HCT116 (cell line): ENCODE results near the gene FGF7. TPM values are rescaled to one million over a fixed set of nuclear protein-coding genes. Genes with fewer than 3 reads are reported as not detected.
"Not testable (repeated sequence)": the region's sequence is repeated elsewhere in the genome, so short reads cannot be mapped to it uniquely, and the experiment has no call there.

Experiments
- ATAC-seq: fragments of 200-7000 bp; cut with Tn5 transposase; 2 replicates; pipeline ENCODE4 v1.9.1; 2020; ENCODE audit warnings: mild to moderate bottlenecking, moderate library complexity
- BruUV-seq: library from RNA; stranded (reverse); fragments of 400-500 nt; replicated peaks from 2 replicates; lab custom pipeline; 2021; lab: Mats Ljungman, UMichigan
- CTCF ChIA-PET: fragments of 300-600 bp; sonication (Branson Sonifier 250); formaldehyde crosslinking; loops from one replicate; lab custom pipeline; 2021; ENCODE audit warnings: antibody characterized with exemption; lab: Charles Lee
- POLR2A ChIA-PET: fragments of 300-600, 350-600 bp; sonication (Branson Sonifier 250); formaldehyde crosslinking; loops from one replicate; lab custom pipeline; 2021; ENCODE audit warnings: antibody characterized with exemption; lab: Charles Lee
- RAD21 ChIA-PET, 2 experiments: fragments of 300-600 bp; sonication (Branson Sonifier 250); formaldehyde crosslinking; loops; one replicate each; lab custom pipeline; 2023; ENCODE audit warnings: low total read pairs in 2 of 2; ENCODE audit not compliant: uncharacterized antibody in 2 of 2, unreplicated experiment in 2 of 2, low non-redundant PET in 1 of 2; lab: Charles Lee
- DNase-seq: peaks from one replicate; pipeline ENCODE4 v3.0.0-alpha.2; 2010; ENCODE audit warnings: low read depth, low spot score
- H2AFZ ChIP-seq: fragments of 200-600 bp; shearing (Covaris generic), sonication (generic); 2 replicates; pipeline ENCODE4 v1.6.1; 2017; ENCODE audit warnings: low read depth, mixed run types, mixed read lengths, antibody characterized with exemption, low read length; ENCODE audit not compliant: poor library complexity, severe bottlenecking
- H3K27ac ChIP-seq: 2 replicates; pipeline ENCODE4 v1.5.1; 2012; ENCODE audit warnings: low read depth, low read length
- H3K27me3 ChIP-seq: fragments of 200-600 bp; sonication (generic); 2 replicates; pipeline ENCODE4 v1.6.1; 2016; ENCODE audit warnings: mixed run types, low read length, mixed read lengths; ENCODE audit not compliant: insufficient read depth
- H3K36me3 ChIP-seq, 2 experiments: fragments of 200-500 bp in 1 of 2; fragments of 200-600 bp in 1 of 2; sonication (Bioruptor generic) in 1 of 2; sonication (generic) in 1 of 2; 2 replicates each; pipeline versions ENCODE4 v1.5.1 to v1.6.1; 2014 to 2016; ENCODE audit warnings: low read length in 2 of 2, inconsistent platforms in 1 of 2, mixed read lengths in 1 of 2, mixed run types in 1 of 2; ENCODE audit not compliant: insufficient read depth in 2 of 2, control insufficient read depth in 1 of 2
- H3K4me1 ChIP-seq, 2 experiments: fragments of 200-600 bp in 1 of 2; sonication (generic) in 1 of 2; 2 replicates each; pipeline versions ENCODE4 v1.5.1 to v1.6.1; 2012 to 2017; ENCODE audit warnings: low read length in 2 of 2, inconsistent platforms in 1 of 2, mild to moderate bottlenecking in 1 of 2, mixed read lengths in 1 of 2, mixed run types in 1 of 2, moderate library complexity in 1 of 2; ENCODE audit not compliant: insufficient read depth in 2 of 2, control insufficient read depth in 1 of 2
- H3K4me2 ChIP-seq: fragments of 200-600 bp; sonication (generic); 2 replicates; pipeline ENCODE4 v1.6.1; 2017; ENCODE audit warnings: mixed run types, low read length, mixed read lengths
- H3K4me3 ChIP-seq, 2 experiments: fragments of 200-600 bp in 1 of 2; sonication (generic) in 1 of 2; replicated peaks in 1 of 2; 2 replicates each; pipeline ENCODE4 v1.5.1; 2011 to 2016; ENCODE audit warnings: low read length in 2 of 2, control low read depth in 1 of 2, low read depth in 1 of 2, mild to moderate bottlenecking in 1 of 2, mixed read lengths in 1 of 2, mixed run types in 1 of 2
- H3K79me2 ChIP-seq: fragments of 200-600 bp; sonication (generic); 2 replicates; pipeline ENCODE4 v1.6.1; 2017; ENCODE audit warnings: mild to moderate bottlenecking, mixed run types, low read length, moderate library complexity, mixed read lengths; ENCODE audit not compliant: insufficient read depth
- H3K9ac ChIP-seq: fragments of 200-600 bp; sonication (generic); 2 replicates; pipeline ENCODE4 v1.6.1; 2016; ENCODE audit warnings: low read length, mixed read lengths
- H3K9me2 ChIP-seq: fragments of 200-600 bp; sonication (generic), shearing (Covaris generic); 2 replicates; pipeline ENCODE4 v1.6.1; 2017; ENCODE audit warnings: mixed run types, mild to moderate bottlenecking, moderate library complexity; ENCODE audit not compliant: insufficient read depth
- H3K9me3 ChIP-seq, 2 experiments: fragments of 200-500 bp in 1 of 2; fragments of 200-600 bp in 1 of 2; sonication (Bioruptor generic) in 1 of 2; sonication (generic) in 1 of 2; 2 replicates each; pipeline ENCODE4 v1.6.1; 2014 to 2017; ENCODE audit warnings: low read length in 2 of 2, mixed read lengths in 2 of 2, inconsistent platforms in 1 of 2, low read depth in 1 of 2, mild to moderate bottlenecking in 1 of 2, mixed run types in 1 of 2, moderate library complexity in 1 of 2; ENCODE audit not compliant: control insufficient read depth in 1 of 2, insufficient read depth in 1 of 2
- H4K20me1 ChIP-seq: fragments of 200-600 bp; sonication (generic), shearing (Covaris generic); 2 replicates; pipeline ENCODE4 v1.6.1; 2017; ENCODE audit warnings: mixed run types, mild to moderate bottlenecking, moderate library complexity; ENCODE audit not compliant: insufficient read depth
- EGR1 ChIP-seq: IDR thresholded peaks from 2 replicates; pipeline ENCODE4 v1.6.1; 2012; ENCODE audit warnings: low read depth
- EZH2 ChIP-seq: fragments of 200-600 bp; sonication (generic); IDR thresholded peaks from 2 replicates; pipeline ENCODE4 v1.6.1; 2017; ENCODE audit warnings: antibody characterized with exemption, mixed run types
- ZNF274 ChIP-seq: fragments of 200-500 bp; sonication (Bioruptor generic); IDR thresholded peaks from 2 replicates; pipeline ENCODE4 v1.6.1; 2014; ENCODE audit warnings: mild to moderate bottlenecking, low read depth, low read length, inconsistent platforms
- intact Hi-C: fragments of 100-400 bp; cut with micrococcal nuclease; formaldehyde crosslinking; loops from 2 replicates; pipeline ENCODE4 v1.10.0; 2022
- total RNA-seq: library from RNA; stranded (reverse); gene quantifications from one replicate; pipeline ENCODE4 v1.2.1, GENCODE V29; 2021; ENCODE audit not compliant: unreplicated experiment

The FGF7 gene
- total RNA-seq, 1 experiment from 2014 or later: 0.49 TPM

DNA sequence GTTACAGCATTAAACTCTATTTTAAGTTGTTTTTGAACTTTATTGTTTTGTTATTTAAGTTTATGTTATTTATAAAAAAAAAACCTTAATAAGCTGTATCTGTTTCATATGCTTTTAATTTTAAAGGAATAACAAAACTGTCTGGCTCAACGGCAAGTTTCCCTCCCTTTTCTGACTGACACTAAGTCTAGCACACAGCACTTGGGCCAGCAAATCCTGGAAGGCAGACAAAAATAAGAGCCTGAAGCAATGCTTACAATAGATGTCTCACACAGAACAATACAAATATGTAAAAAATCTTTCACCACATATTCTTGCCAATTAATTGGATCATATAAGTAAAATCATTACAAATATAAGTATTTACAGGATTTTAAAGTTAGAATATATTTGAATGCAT lies 62.4 kb downstream of the FGF7 start:
- H3K27me3 ChIP-seq, H3K79me2 ChIP-seq, POLR2A ChIA-PET, H3K9me3 ChIP-seq, H3K27ac ChIP-seq, H2AFZ ChIP-seq, ATAC-seq, intact Hi-C loops, CTCF ChIA-PET, DNase-seq, H3K36me3 ChIP-seq, BruUV-seq, H3K4me3 ChIP-seq, H3K4me1 ChIP-seq, RAD21 ChIA-PET, H3K4me2 ChIP-seq, H4K20me1 ChIP-seq, H3K9me2 ChIP-seq, H3K9ac ChIP-seq: not testable (repeated sequence)

DNA sequence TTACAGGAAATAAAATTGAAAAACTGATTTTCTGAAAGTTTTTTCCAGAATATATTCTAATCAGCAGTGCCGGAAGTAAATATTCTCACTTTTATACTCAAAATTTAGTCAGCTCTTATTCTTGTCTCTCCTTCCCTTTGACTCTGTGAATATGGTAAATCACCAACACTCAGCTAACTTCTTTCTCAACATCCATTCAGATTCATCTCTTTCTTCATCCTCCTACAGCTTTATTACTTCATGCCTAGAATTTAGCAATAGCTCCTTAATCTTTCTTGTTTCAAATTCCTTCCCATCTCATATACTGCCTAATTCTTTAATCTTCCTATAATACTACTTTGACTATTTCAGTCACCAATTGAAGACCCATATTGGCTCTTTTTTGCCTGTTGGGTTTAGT lies 67.9 kb downstream of the FGF7 start:
- ATAC-seq: no peak
- Histone ChIP-seq H3K4me3 (no peak overlapping the region), H3K36me3 (no peaks in the 10 kb centered on the region), H3K9me2 (0 out of 2 replicates have a peak, but pooled peaks cover 6% of the 10 kb centered on the region), H2AFZ (no peak overlapping the region), H3K4me1 (no peaks in the 10 kb centered on the region), H3K9me3 (no peaks in the 10 kb centered on the region), H3K9ac (no peak overlapping the region), H3K79me2 (no peaks in the 10 kb centered on the region), H3K27me3 (no peaks in the 10 kb centered on the region), H3K27ac (no peak overlapping the region), H3K4me2 (no peak overlapping the region)
- BruUV-seq: no TSS peak
- intact Hi-C loops: no loop called here
- ChIA-PET CTCF (no interaction called here), RAD21 (no interaction called here), POLR2A (interaction anchor here (0.6 kb wide), 1 partner anchor 130 kb away, joined by 4 read pairs; the partner anchor contains the start of gene DTWD1)
- no peak for DNase-seq
- TF ChIP-seq EGR1: no peak
- TF ChIP-seq EZH2: no peak
- TF ChIP-seq, all 23 proteins: peak for 0
- no peaks in the 10 kb centered on the region for H4K20me1 ChIP-seq

DNA sequence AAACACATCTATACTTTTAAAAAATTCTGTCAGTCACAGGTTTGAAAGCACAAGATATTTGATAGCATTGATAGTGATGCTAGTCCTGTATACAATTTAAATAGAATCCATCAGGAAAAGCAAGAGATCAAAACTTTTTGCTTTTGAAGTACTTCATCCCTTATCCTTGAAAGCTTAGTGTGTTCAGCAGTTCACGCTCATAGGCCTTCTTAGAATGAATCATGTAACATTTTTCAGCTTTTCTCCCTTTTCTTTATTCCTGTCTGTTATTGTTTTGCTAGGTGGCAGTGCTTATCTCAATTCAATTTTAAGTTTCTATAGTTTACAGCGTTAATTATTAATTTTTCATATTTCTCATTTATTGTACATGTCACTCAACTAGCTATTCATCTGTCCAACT lies 69.1 kb downstream of the FGF7 start:
- DNase-seq (no peak), ATAC-seq (no peak)
- Histone ChIP-seq H3K4me2 (no peak overlapping the region), H3K36me3 (no peaks in the 10 kb centered on the region), H4K20me1 (no peaks in the 10 kb centered on the region), H3K9me3 (no peaks in the 10 kb centered on the region), H3K4me1 (no peaks in the 10 kb centered on the region), H3K27ac (no peak overlapping the region), H3K79me2 (no peaks in the 10 kb centered on the region), H3K9me2 (0 out of 2 replicates have a peak, but pooled peaks cover 6% of the 10 kb centered on the region), H3K9ac (no peak overlapping the region), H3K27me3 (no peaks in the 10 kb centered on the region), H2AFZ (no peak overlapping the region), H3K4me3 (no peak overlapping the region)
- intact Hi-C loops: no loop called here
- no TSS peak for BruUV-seq
- POLR2A ChIA-PET: no interaction called here
- RAD21 ChIA-PET: no interaction called here
- no peak for TF ChIP-seq ZNF274
- CTCF ChIA-PET: no interaction called here
